K562 (cell line): Measurements from ENCODE around the gene DESI1. TPM values are rescaled to one million over a fixed set of nuclear protein-coding genes. Genes with fewer than 3 reads are reported as not detected.

Source experiments
- ATAC-seq: fragments of 200-7000 bp; cut with Tn5 transposase; 3 replicates; pipeline ENCODE4 v1.9.1; 2020; ENCODE audit warnings: moderate library complexity
- BruUV-seq: library from RNA; stranded (reverse); fragments of 400-500 nt; replicated peaks from 2 replicates; lab custom pipeline; 2021; lab: Mats Ljungman, UMichigan
- CTCF ChIA-PET: fragments of 300-600 bp; formaldehyde crosslinking; extraction: SDS; loops from one replicate; lab custom pipeline; 2021; ENCODE audit warnings: low intra/inter-chr PET ratio; lab: Yijun Ruan, JAX
- POLR2A ChIA-PET: fragments of 300-600, 350-650 bp; sonication (Branson Sonifier 250); formaldehyde crosslinking; extraction: SDS; loops from one replicate; lab custom pipeline; 2021; ENCODE audit warnings: antibody characterized with exemption, inconsistent platforms; lab: Yijun Ruan, JAX
- DNase-seq, 4 experiments: peaks; one replicate each; pipeline versions ENCODE4 v3.0.0 to v3.0.0-alpha.2; 2011 to 2018; ENCODE audit warnings: low spot score in 3 of 4, mixed read lengths in 3 of 4; ENCODE audit errors: extremely low read depth in 1 of 4
- FAIRE-seq: peaks from 2 replicates; lab custom pipeline; 2011; peaks lifted over from hg19 to GRCh38; lab: Jason Lieb, UNC
- H2AFZ ChIP-seq: 2 replicates; pipeline ENCODE4 v1.6.0; 2011; ENCODE audit warnings: low read depth, low read length, control low read depth, inconsistent platforms
- H3K27ac ChIP-seq: fragments of 200-600 bp; 3 replicates; pipeline ENCODE4 v1.8.0; 2011; ENCODE audit warnings: low read depth, mild to moderate bottlenecking, control low read depth, inconsistent platforms, low read length, moderate library complexity, mixed read lengths; ENCODE audit errors: extremely low read depth
- H3K27me3 ChIP-seq, 2 experiments: fragments of 300-600 bp in 1 of 2; 2 replicates in 1 of 2; 3 replicates in 1 of 2; pipeline versions ENCODE4 v1.6.0 to v1.8.0; 2011; ENCODE audit warnings: inconsistent platforms in 2 of 2, low read length in 2 of 2, mild to moderate bottlenecking in 1 of 2, mixed read lengths in 1 of 2, moderate library complexity in 1 of 2; ENCODE audit not compliant: control insufficient read depth in 2 of 2, insufficient read depth in 2 of 2
- H3K36me3 ChIP-seq: fragments of 300-600 bp; 3 replicates; pipeline ENCODE4 v1.8.0; 2011; ENCODE audit warnings: mild to moderate bottlenecking, low read length, inconsistent platforms; ENCODE audit not compliant: control insufficient read depth, insufficient read depth
- H3K4me1 ChIP-seq, 2 experiments: fragments of 200-600 bp in 1 of 2; replicated peaks in 1 of 2; 2 replicates in 1 of 2; 3 replicates in 1 of 2; pipeline versions ENCODE4 v1.5.1 to v1.8.0; 2011; ENCODE audit warnings: inconsistent platforms in 2 of 2, low read length in 2 of 2, mild to moderate bottlenecking in 1 of 2, mixed read lengths in 1 of 2, moderate library complexity in 1 of 2; ENCODE audit not compliant: control insufficient read depth in 2 of 2, insufficient read depth in 2 of 2
- H3K4me2 ChIP-seq: 2 replicates; pipeline ENCODE4 v1.6.1; 2011; ENCODE audit warnings: low read length, control low read depth, inconsistent platforms, mixed read lengths; ENCODE audit not compliant: insufficient read depth
- H3K4me3 ChIP-seq: fragments of 200-600 bp; sonication (generic), shearing (Covaris generic); 2 replicates; pipeline ENCODE4 v1.5.1; 2016; ENCODE audit warnings: control low read depth, inconsistent platforms
- H3K79me2 ChIP-seq: fragments of 200-600 bp; 3 replicates; pipeline ENCODE4 v1.8.0; 2011; ENCODE audit warnings: low read length, inconsistent platforms; ENCODE audit not compliant: control insufficient read depth, insufficient read depth
- H3K9ac ChIP-seq, 2 experiments: 2 replicates each; pipeline versions ENCODE4 v1.6.0 to v1.6.1; 2011; ENCODE audit warnings: low read depth in 2 of 2, low read length in 2 of 2, control low read depth in 1 of 2, inconsistent platforms in 1 of 2, mild to moderate bottlenecking in 1 of 2, mixed read lengths in 1 of 2; ENCODE audit not compliant: insufficient read depth in 1 of 2
- H3K9me1 ChIP-seq: one replicate; pipeline ENCODE4 v1.6.0; 2011; ENCODE audit warnings: inconsistent platforms, mild to moderate bottlenecking, low read length, moderate library complexity; ENCODE audit not compliant: control insufficient read depth, insufficient read depth
- H3K9me3 ChIP-seq: replicated peaks from 2 replicates; pipeline ENCODE4 v1.5.1; 2011; ENCODE audit warnings: low read depth, low read length, inconsistent platforms; ENCODE audit not compliant: control insufficient read depth, insufficient read depth
- H4K20me1 ChIP-seq: replicated peaks from 2 replicates; pipeline ENCODE4 v1.6.1; 2011; ENCODE audit warnings: low read length, inconsistent platforms, mixed read lengths; ENCODE audit not compliant: control insufficient read depth, insufficient read depth
- ATF7 ChIP-seq: fragments of 450-650 bp; IDR thresholded peaks from 2 replicates; pipeline ENCODE4 v1.7.1; 2014; ENCODE audit warnings: mild to moderate bottlenecking, moderate library complexity
- ERF ChIP-seq: fragments of 450-650 bp; formaldehyde crosslinking; IDR thresholded peaks from 2 replicates; pipeline ENCODE4 v1.4.0; 2020; ENCODE audit warnings: mild to moderate bottlenecking, mixed read lengths
- JUNB ChIP-seq: fragments of 450-650 bp; formaldehyde crosslinking; conservative IDR thresholded peaks from 2 replicates; pipeline ENCODE4 v1.4.0; 2020; ENCODE audit warnings: mild to moderate bottlenecking
- NFYB ChIP-seq: IDR thresholded peaks from 2 replicates; pipeline ENCODE4 v1.6.1; 2011; ENCODE audit warnings: mild to moderate bottlenecking, moderate library complexity; ENCODE audit not compliant: insufficient read length; ENCODE audit errors: extremely low read depth
- POLR2A ChIP-seq: fragments of 450-650 bp; conservative IDR thresholded peaks from 2 replicates; pipeline ENCODE4 v1.6.1; 2016
- TAF1 ChIP-seq: IDR thresholded peaks from 2 replicates; pipeline ENCODE4 v1.6.1; 2011; ENCODE audit warnings: mild to moderate bottlenecking, low read length, moderate library complexity; ENCODE audit not compliant: insufficient read depth, control insufficient read depth, severe bottlenecking; ENCODE audit errors: extremely low read depth
- TAF7 ChIP-seq: fragments of 450-650 bp; IDR thresholded peaks from 2 replicates; pipeline ENCODE4 v1.6.1; 2016; ENCODE audit warnings: missing genetic modification characterization, missing compliant biosample characterization
- ZFPM2 ChIP-seq: fragments of 250-450 bp; sonication (Bioruptor Pico); IDR thresholded peaks from 2 replicates; pipeline ENCODE4 v1.5.1; 2022; ENCODE audit warnings: mild to moderate bottlenecking
- ZNF146 ChIP-seq: IDR thresholded peaks from one replicate; pipeline ENCODE4 v1.6.1; 2018; ENCODE audit warnings: missing compliant biosample characterization; ENCODE audit not compliant: unreplicated experiment
- ZNF184 ChIP-seq: sonication (generic); formaldehyde crosslinking; IDR thresholded peaks from 2 replicates; pipeline ENCODE4 v1.5.0; 2020; ENCODE audit warnings: missing genetic modification reagents
- ZNF830 ChIP-seq: fragments of 250-450 bp; sonication (Bioruptor Pico); IDR thresholded peaks from 2 replicates; pipeline ENCODE4 v1.5.0; 2021; ENCODE audit warnings: mild to moderate bottlenecking
- WGBS: fragments of 100-300 bp; shearing (Covaris generic); methylation state at CpG from one replicate; pipeline ENCODE4 v1.1.6; 2016; ENCODE audit warnings: low coverage, mixed read lengths; ENCODE audit not compliant: insufficient coverage; ENCODE audit errors: missing lambda C conversion rate; 5-methylcytosine and 5-hydroxymethylcytosine counted together
- in situ Hi-C: fragments of 300-500 bp; cut with MboI; formaldehyde crosslinking; loops from 4 replicates; pipeline ENCODE4 v1.15.0; 2018; ENCODE audit warnings: inconsistent platforms, mixed read lengths
- intact Hi-C: fragments of 100-400 bp; cut with micrococcal nuclease; formaldehyde crosslinking; loops from 2 replicates; pipeline ENCODE4 v1.14.2; 2022
- polyA plus RNA-seq, 8 experiments: library from polyadenylated mRNA; depleted of rRNA in 4 of 8; stranded (reverse) in 5 of 8; unstranded in 3 of 8; fragments of >200 nt; fragmentation: Nextera tagmentation in 2 of 8; fragmentation: Illumina TruSeq in 1 of 8; extraction: Ambion mirVana in 2 of 8; extraction: Trizol in 1 of 8; gene quantifications; 2 replicates each; pipeline versions ENCODE4 v1.2.1 to v1.2.3, GENCODE V29; 2011 to 2014; ENCODE audit warnings: inconsistent platforms in 1 of 8, missing spikeins in 1 of 8
- total RNA-seq, 7 experiments: library from RNA; depleted of rRNA in 6 of 7; stranded (reverse); fragments of >200 nt in 6 of 7; fragmentation: Illumina TruSeq in 2 of 7; extraction: Trizol in 2 of 7; gene quantifications; 2 replicates each; pipeline versions ENCODE4 v1.2.1 to v1.2.3, GENCODE V29; 2011 to 2021; ENCODE audit warnings: low replicate concordance in 1 of 7
- TF ChIP-seq, protein P1 (sequence below): fragments of 450-650 bp; IDR thresholded peaks from 2 replicates; pipeline ENCODE4 v1.6.1; 2017; ENCODE audit warnings: mild to moderate bottlenecking, moderate library complexity
- TF ChIP-seq, protein P2 (sequence below): sonication (generic); formaldehyde crosslinking; IDR thresholded peaks from 2 replicates; pipeline ENCODE4 v1.4.0; 2020; ENCODE audit warnings: mild to moderate bottlenecking, missing genetic modification reagents
- TF ChIP-seq, protein P3 (sequence below), 2 experiments: fragments of 450-650 bp in 1 of 2; sonication (generic) in 1 of 2; formaldehyde crosslinking in 1 of 2; IDR thresholded peaks in 1 of 2; conservative IDR thresholded peaks in 1 of 2; 2 replicates each; pipeline versions ENCODE4 v1.6.1 to v1.8.1; 2016 to 2023; ENCODE audit warnings: mild to moderate bottlenecking in 2 of 2, moderate library complexity in 2 of 2, inconsistent platforms in 1 of 2, missing genetic modification reagents in 1 of 2

DESI1 gene
- total and polyA plus RNA-seq, 9 of the 15 experiments (the other 6 are each of a cell fraction or from before 2014, with no cell fraction given) = 7.2 to 45.9 (median 29.8) TPM

DNA sequence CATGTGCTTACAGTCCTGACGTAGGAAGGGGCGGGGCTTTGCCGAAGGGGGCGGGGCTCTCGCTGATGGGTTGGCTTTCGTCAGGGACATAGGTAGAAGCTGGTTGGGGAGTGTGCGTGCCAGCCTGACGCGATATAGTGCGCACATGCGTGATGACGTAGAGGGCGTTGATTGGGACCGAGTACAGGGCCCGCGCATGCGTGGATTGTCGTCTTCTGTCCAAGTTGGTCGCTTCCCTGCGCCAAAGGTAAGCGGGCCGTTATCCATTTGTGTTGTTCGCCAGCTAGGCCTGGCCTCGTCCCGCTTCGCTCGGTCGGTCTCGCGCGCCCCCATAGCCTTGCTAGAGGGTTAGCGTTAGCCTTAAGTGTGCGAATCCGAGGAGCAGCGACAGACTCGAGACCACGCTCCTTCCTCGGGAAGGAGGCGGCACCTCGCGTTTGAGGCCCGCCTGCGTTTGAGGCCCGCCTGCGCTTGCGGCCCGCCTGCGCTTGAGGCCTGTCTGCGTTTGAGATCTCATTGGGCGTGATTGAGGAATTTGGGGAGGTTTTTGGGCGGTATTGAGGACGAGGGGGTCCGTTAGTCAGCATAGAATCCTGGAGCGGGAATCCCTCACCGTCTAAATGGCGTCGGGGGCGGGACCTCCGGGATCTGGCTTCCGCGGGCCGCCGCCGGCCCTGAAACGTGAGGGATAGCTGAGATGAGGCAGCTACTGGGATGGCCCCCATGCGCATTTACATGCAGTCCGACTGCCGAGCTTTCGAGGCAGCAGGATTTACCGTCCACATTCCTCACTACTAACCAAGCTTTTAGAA, 462 bp upstream of the DESI1 start, which contains the start of gene XRCC6:
Gene XRCC6, plus strand, starts transcription at position 197 of the 812 bp plus-strand sequence. CDS start 710 bp downstream, outside the sequence.
- H3K27ac ChIP-seq = peak within 1 kb of the TSS; percentile 100
- BruUV-seq = no TSS peak
- no peaks in the 10 kb centered on the region for H3K27me3 ChIP-seq
- peak within 1 kb of the TSS; percentile 98 for H2AFZ ChIP-seq
- H3K4me2 ChIP-seq = peak within 1 kb of the TSS; percentile 99
- ATAC-seq (peak; percentile 90), DNase-seq (peak; percentile 95 to 98 (median 96)), FAIRE-seq (peak; percentile 95)
- intact Hi-C loops (no loop called here), in situ Hi-C loops (no loop called here)
- ChIA-PET POLR2A (interaction anchor here (0.6 to 1.8 kb wide), 7 partner anchors 13 to 1216 kb away, joined by 3 to 4 read pairs (median 3); partner anchors contain the start of gene ACO2), CTCF (interaction anchor here (1.4 kb wide), 1 partner anchor 67 kb away, joined by 4 read pairs; no protein-coding TSS in a partner anchor)
- 1% methylated on average over 56 of the region's 70 CpGs for WGBS
- H4K20me1 ChIP-seq = no peaks in the 10 kb centered on the region; the same call in 1 of the 2 replicates
- no peaks in the 10 kb centered on the region for H3K9me1 ChIP-seq
- H3K9me3 ChIP-seq = no peaks in the 10 kb centered on the region
- peaks cover 34% of the 10 kb centered on the region for H3K36me3 ChIP-seq
- H3K9ac ChIP-seq = peak within 1 kb of the TSS; percentile 97 to 99
- peaks cover 13 to 17% of the 10 kb centered on the region in 2 experiments; a peak in 4 of 5 replicates for H3K4me1 ChIP-seq
- H3K79me2 ChIP-seq = peaks cover 76% of the 10 kb centered on the region
- peak within 1 kb of the TSS; percentile 92 for H3K4me3 ChIP-seq
- TF ChIP-seq ERF (0 out of 2 replicates have a peak, but pooled peaks have one; percentile 67), TAF1 (peak; percentile 52), ZNF146 (CRISPR knock-in tag) (no peak), ZNF184 (no peak), ZFPM2 (CRISPR knock-in tag) (no peak), ZNF830 (CRISPR knock-in tag) (0 out of 2 replicates have a peak, but pooled peaks have one; percentile 48), POLR2A (peak; percentile 92), TAF7 (tag) (peak; percentile 59), ATF7 (peak; percentile 85), JUNB (CRISPR knock-in tag) (no peak), NFYB (peak; percentile 7)
- TF ChIP-seq, protein P1, sequence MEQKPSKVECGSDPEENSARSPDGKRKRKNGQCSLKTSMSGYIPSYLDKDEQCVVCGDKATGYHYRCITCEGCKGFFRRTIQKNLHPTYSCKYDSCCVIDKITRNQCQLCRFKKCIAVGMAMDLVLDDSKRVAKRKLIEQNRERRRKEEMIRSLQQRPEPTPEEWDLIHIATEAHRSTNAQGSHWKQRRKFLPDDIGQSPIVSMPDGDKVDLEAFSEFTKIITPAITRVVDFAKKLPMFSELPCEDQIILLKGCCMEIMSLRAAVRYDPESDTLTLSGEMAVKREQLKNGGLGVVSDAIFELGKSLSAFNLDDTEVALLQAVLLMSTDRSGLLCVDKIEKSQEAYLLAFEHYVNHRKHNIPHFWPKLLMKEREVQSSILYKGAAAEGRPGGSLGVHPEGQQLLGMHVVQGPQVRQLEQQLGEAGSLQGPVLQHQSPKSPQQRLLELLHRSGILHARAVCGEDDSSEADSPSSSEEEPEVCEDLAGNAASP = no peak
- TF ChIP-seq, protein P2, sequence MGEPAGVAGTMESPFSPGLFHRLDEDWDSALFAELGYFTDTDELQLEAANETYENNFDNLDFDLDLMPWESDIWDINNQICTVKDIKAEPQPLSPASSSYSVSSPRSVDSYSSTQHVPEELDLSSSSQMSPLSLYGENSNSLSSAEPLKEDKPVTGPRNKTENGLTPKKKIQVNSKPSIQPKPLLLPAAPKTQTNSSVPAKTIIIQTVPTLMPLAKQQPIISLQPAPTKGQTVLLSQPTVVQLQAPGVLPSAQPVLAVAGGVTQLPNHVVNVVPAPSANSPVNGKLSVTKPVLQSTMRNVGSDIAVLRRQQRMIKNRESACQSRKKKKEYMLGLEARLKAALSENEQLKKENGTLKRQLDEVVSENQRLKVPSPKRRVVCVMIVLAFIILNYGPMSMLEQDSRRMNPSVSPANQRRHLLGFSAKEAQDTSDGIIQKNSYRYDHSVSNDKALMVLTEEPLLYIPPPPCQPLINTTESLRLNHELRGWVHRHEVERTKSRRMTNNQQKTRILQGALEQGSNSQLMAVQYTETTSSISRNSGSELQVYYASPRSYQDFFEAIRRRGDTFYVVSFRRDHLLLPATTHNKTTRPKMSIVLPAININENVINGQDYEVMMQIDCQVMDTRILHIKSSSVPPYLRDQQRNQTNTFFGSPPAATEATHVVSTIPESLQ (CRISPR knock-in tag) = no peak; the same call in 1 of the 2 replicates
- TF ChIP-seq, protein P3, sequence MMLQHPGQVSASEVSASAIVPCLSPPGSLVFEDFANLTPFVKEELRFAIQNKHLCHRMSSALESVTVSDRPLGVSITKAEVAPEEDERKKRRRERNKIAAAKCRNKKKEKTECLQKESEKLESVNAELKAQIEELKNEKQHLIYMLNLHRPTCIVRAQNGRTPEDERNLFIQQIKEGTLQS (IDR thresholded peaks at IDR 0.05) = no peak
- TF ChIP-seq, protein P3 (CRISPR knock-in tag; conservative IDR thresholded peaks at IDR 0.05) = no peak
